Natural killer cell (primary cell): ENCODE data around the gene DLX1. TPM values are rescaled to one million over a fixed set of nuclear protein-coding genes. Genes with fewer than 3 reads are reported as not detected.
"Not testable (repeated sequence)": the region's sequence is repeated elsewhere in the genome, so short reads cannot be mapped to it uniquely, and the experiment has no call there.

Source experiments
- ATAC-seq, 3 donors: fragments of 150-1000 bp in 2 of 3; fragments of 200-7000 bp in 1 of 3; cut with Tn5 transposase; 1 replicate in 1 of 3; 2 replicates in 2 of 3; pipeline ENCODE4 v1.10.0; 2021; ENCODE audit warnings: mild to moderate bottlenecking in 2 of 3, moderate library complexity in 2 of 3
- DNase-seq, 2 donors: peaks; one replicate each; pipeline versions ENCODE4 v3.0.0 to v3.0.0-alpha.2; 2013 to 2021; ENCODE audit warnings: mixed read lengths in 1 of 2
- H3K27ac ChIP-seq: one replicate; pipeline ENCODE4 v1.5.1; 2013; ENCODE audit warnings: mild to moderate bottlenecking, low read length
- H3K27me3 ChIP-seq: one replicate; pipeline ENCODE4 v1.6.1; 2013; ENCODE audit warnings: low read length; ENCODE audit not compliant: control insufficient read depth, insufficient read depth
- H3K36me3 ChIP-seq: one replicate; pipeline ENCODE4 v1.6.1; 2013; ENCODE audit warnings: low read length; ENCODE audit not compliant: control insufficient read depth, insufficient read depth
- H3K4me1 ChIP-seq: one replicate; pipeline ENCODE4 v1.6.1; 2013; ENCODE audit warnings: low read length; ENCODE audit not compliant: control insufficient read depth, insufficient read depth
- H3K4me3 ChIP-seq: one replicate; pipeline ENCODE4 v1.5.1; 2013; ENCODE audit warnings: low read length
- H3K9me3 ChIP-seq: one replicate; pipeline ENCODE4 v1.6.1; 2013; ENCODE audit warnings: low read length; ENCODE audit not compliant: control insufficient read depth, insufficient read depth
- H3K27ac Mint-ChIP-seq, 2 donors: one replicate each; pipeline ENCODE4 v1.8.0; 2022; ENCODE audit warnings: mild to moderate bottlenecking in 2 of 2, mixed read lengths in 2 of 2, moderate library complexity in 1 of 2
- H3K27me3 Mint-ChIP-seq, 2 donors: one replicate each; pipeline ENCODE4 v1.8.0; 2022; ENCODE audit warnings: low read depth in 2 of 2, mixed read lengths in 2 of 2
- H3K36me3 Mint-ChIP-seq: one replicate; pipeline ENCODE4 v1.8.0; 2022; ENCODE audit warnings: mixed read lengths
- H3K4me1 Mint-ChIP-seq, 2 donors: one replicate each; pipeline ENCODE4 v1.8.0; 2022; ENCODE audit warnings: mixed read lengths in 2 of 2
- H3K4me3 Mint-ChIP-seq: one replicate; pipeline ENCODE4 v1.8.0; 2022; ENCODE audit warnings: mild to moderate bottlenecking, moderate library complexity, mixed read lengths
- H3K9me3 Mint-ChIP-seq, 2 donors: one replicate each; pipeline ENCODE4 v1.8.0; 2022; ENCODE audit warnings: mixed read lengths in 2 of 2
- WGBS: methylation state at CpG from one replicate; pipeline ENCODE4 v1.1.7; 2013; ENCODE audit warnings: missing lambda C conversion rate; ENCODE audit not compliant: insufficient coverage; 5-methylcytosine and 5-hydroxymethylcytosine counted together
- intact Hi-C: fragments of 100-400 bp; cut with micrococcal nuclease; formaldehyde crosslinking; loops from one replicate; pipeline ENCODE4 v1.14.2; 2022
- total RNA-seq, 4 donors: library from RNA; stranded (reverse); fragments of 120-200 nt in 1 of 4; gene quantifications; one replicate each; pipeline versions ENCODE4 v1.2.3 to v1.2.4, GENCODE V29; 2013 to 2022
- TF ChIP-seq, protein P1 (sequence below): fragments of 200-600 bp; IDR thresholded peaks from one replicate; pipeline ENCODE4 v1.8.0; 2022; ENCODE audit warnings: antibody characterized with exemption

The DLX1 gene
- total RNA-seq, 3 donors from 2014 or later (not counting 1 experiment from before 2014, with no cell fraction given) = not detected

DNA sequence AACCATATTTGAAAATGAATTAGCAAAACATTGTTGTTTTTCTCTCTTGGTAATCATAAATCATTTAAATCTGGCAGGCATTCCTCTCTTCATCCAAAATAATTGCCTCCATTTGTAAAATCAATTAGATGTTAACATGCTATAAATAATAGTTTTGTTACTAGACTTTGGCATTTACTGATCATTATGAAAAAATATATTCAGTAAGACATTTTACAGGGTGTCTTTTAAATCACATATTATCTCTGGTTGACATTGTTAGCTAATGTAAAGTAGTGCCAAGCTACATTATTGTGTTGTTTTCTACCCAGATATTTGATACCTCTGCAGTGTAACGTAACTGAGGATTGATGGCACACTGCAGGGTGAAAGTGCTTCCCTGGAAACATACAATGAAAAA is 31.8 kb upstream of the DLX1 start:
- no peaks in the 10 kb centered on the region for H3K9me3 ChIP-seq
- intact Hi-C loops = no loop called here
- peaks cover 0 to 6% of the 10 kb centered on the region in 2 donors for H3K27me3 Mint-ChIP-seq
- H3K9me3 Mint-ChIP-seq = no peaks in the 10 kb centered on the region
- WGBS = 100% methylated on average over 1 of the region's 1 CpG
- no peaks in the 10 kb centered on the region for H3K36me3 Mint-ChIP-seq
- no peak overlapping the region for H3K4me3 ChIP-seq
- no peaks in the 10 kb centered on the region for H3K4me1 ChIP-seq
- no peak overlapping the region for H3K27ac Mint-ChIP-seq
- ATAC-seq (no peak), DNase-seq (no peak)
- no peaks in the 10 kb centered on the region for H3K4me1 Mint-ChIP-seq
- no peaks in the 10 kb centered on the region for H3K27me3 ChIP-seq
- no peak overlapping the region for H3K27ac ChIP-seq
- TF ChIP-seq, protein P1, sequence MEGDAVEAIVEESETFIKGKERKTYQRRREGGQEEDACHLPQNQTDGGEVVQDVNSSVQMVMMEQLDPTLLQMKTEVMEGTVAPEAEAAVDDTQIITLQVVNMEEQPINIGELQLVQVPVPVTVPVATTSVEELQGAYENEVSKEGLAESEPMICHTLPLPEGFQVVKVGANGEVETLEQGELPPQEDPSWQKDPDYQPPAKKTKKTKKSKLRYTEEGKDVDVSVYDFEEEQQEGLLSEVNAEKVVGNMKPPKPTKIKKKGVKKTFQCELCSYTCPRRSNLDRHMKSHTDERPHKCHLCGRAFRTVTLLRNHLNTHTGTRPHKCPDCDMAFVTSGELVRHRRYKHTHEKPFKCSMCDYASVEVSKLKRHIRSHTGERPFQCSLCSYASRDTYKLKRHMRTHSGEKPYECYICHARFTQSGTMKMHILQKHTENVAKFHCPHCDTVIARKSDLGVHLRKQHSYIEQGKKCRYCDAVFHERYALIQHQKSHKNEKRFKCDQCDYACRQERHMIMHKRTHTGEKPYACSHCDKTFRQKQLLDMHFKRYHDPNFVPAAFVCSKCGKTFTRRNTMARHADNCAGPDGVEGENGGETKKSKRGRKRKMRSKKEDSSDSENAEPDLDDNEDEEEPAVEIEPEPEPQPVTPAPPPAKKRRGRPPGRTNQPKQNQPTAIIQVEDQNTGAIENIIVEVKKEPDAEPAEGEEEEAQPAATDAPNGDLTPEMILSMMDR = no peak
- H3K4me3 Mint-ChIP-seq = no peak overlapping the region
- H3K36me3 ChIP-seq = no peaks in the 10 kb centered on the region

DNA sequence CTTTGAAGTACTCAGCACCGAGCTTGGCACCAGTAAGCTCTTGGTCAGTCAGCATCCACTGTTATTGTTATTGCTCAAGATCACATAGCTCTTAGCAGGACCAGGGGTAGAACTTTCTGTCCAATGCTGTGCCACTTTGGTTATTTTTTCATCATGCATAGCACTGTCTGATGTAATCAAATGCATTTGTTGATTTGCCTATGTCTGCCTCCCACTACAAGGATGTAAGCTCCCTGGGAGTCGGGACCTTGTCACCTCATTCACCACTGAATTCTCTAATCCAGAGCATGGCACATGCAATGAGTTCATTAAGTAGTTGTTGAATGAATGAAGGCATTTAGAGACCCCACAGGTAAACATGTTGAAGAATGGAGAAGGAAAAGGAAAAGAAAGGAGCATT is 29.0 kb upstream of the DLX1 start:
- Mint-ChIP-seq H3K4me3 (no peak overlapping the region), H3K36me3 (no peaks in the 10 kb centered on the region), H3K4me1 (no peaks in the 10 kb centered on the region), H3K27me3 (peaks cover 3 to 8% of the 10 kb centered on the region in 2 donors), H3K9me3 (no peaks in the 10 kb centered on the region), H3K27ac (no peak overlapping the region)
- intact Hi-C loops = no loop called here
- H3K4me3 ChIP-seq = no peak overlapping the region
- DNase-seq (no peak), ATAC-seq (no peak)
- TF ChIP-seq, protein P1 = no peak
- H3K27me3 ChIP-seq = no peaks in the 10 kb centered on the region
- H3K36me3 ChIP-seq = no peaks in the 10 kb centered on the region
- WGBS = 89% methylated on average over 1 of the region's 2 CpGs
- no peaks in the 10 kb centered on the region for H3K9me3 ChIP-seq
- no peaks in the 10 kb centered on the region for H3K4me1 ChIP-seq
- no peak overlapping the region for H3K27ac ChIP-seq

DNA sequence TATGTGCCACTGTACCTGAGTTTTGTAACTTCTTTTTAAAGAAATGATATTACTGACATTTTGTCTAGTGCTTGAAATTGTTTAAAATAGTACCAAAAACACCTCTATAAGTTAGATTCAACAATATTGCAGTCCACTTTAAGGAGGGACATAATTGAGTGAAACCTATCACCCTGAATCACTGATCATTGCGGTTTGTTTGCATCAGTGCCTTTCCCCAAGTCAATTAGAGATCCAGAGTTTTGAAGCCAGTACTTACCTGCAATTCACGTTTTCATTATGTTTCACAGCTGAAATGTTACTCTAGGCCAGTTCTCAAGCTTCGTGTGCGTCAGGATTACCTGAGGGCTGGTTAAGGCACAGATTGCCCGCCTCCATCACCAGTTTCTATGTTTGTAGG is 26.6 kb upstream of the DLX1 start:
- no peak overlapping the region for H3K4me3 Mint-ChIP-seq

DNA sequence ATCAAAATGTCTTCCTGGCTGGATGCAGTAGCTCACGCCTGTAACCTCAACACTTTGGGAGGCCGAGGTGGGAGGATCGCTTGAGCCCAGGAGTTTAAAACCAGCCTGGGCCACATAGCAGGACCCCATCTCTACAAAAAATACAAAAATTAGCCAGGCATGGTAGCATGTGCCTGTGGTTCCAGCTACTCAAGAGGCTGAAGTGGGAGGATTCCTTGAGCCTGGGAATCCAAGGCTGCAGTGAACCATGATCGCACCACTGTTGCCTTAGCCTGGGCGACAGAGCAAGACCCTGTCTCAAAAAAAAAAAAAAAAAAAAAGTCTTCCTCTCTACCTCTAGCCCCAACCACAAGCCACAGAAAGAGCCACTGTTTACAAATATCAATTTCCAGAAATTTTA is 25.2 kb upstream of the DLX1 start:
- H3K27ac ChIP-seq, DNase-seq, H3K4me1 ChIP-seq, H3K36me3 Mint-ChIP-seq, ATAC-seq, H3K27ac Mint-ChIP-seq, H3K9me3 ChIP-seq, H3K4me1 Mint-ChIP-seq, H3K4me3 Mint-ChIP-seq, H3K9me3 Mint-ChIP-seq, H3K4me3 ChIP-seq, H3K27me3 ChIP-seq, intact Hi-C loops, H3K36me3 ChIP-seq: not testable (repeated sequence)
- H3K27me3 Mint-ChIP-seq = peaks cover 3 to 15% of the 10 kb centered on the region in 2 donors
- WGBS = 94% methylated on average over 4 of the region's 5 CpGs

More for the DNA sequence above, 26.6 kb upstream of the DLX1 start:
- no peaks in the 10 kb centered on the region for H3K4me1 Mint-ChIP-seq
- Histone ChIP-seq H3K9me3 (no peaks in the 10 kb centered on the region), H3K27ac (no peak overlapping the region), H3K27me3 (no peaks in the 10 kb centered on the region), H3K4me1 (no peaks in the 10 kb centered on the region), H3K36me3 (no peaks in the 10 kb centered on the region), H3K4me3 (no peak overlapping the region)
- no peak overlapping the region for H3K27ac Mint-ChIP-seq
- intact Hi-C loops = no loop called here
- H3K27me3 Mint-ChIP-seq = peaks cover 3 to 15% of the 10 kb centered on the region in 2 donors
- no peaks in the 10 kb centered on the region for H3K36me3 Mint-ChIP-seq
- 94% methylated on average over 5 of the region's 5 CpGs for WGBS
- H3K9me3 Mint-ChIP-seq = no peaks in the 10 kb centered on the region
- DNase-seq (no peak), ATAC-seq (no peak)
- TF ChIP-seq, protein P1 = no peak
